Upper lobe of right lung (tissue), 1 donor: Measurements from ENCODE around the gene MXD1. TPM values are rescaled to one million over a fixed set of nuclear protein-coding genes. Genes with fewer than 3 reads are reported as not detected.

Experiments used
- ATAC-seq: fragments of 200-7000 bp; cut with Tn5 transposase; one replicate; pipeline ENCODE4 v1.9.1; 2020; ENCODE audit warnings: mild to moderate bottlenecking, moderate library complexity
- DNase-seq: peaks from one replicate; pipeline ENCODE4 v3.0.0-alpha.2; 2020
- H3K27ac ChIP-seq: fragments of 200-600 bp; one replicate; pipeline ENCODE4 v1.8.0; 2022
- H3K27me3 ChIP-seq: fragments of 200-600 bp; one replicate; pipeline ENCODE4 v1.8.0; 2022; ENCODE audit warnings: mild to moderate bottlenecking
- H3K36me3 ChIP-seq: fragments of 200-600 bp; one replicate; pipeline ENCODE4 v1.8.0; 2022
- H3K4me1 ChIP-seq: fragments of 200-600 bp; one replicate; pipeline ENCODE4 v1.8.0; 2022
- H3K4me3 ChIP-seq: fragments of 200-600 bp; one replicate; pipeline ENCODE4 v1.8.0; 2022; ENCODE audit warnings: mild to moderate bottlenecking
- H3K9me3 ChIP-seq: fragments of 200-600 bp; one replicate; pipeline ENCODE4 v1.8.0; 2022
- CTCF ChIP-seq: fragments of 200-600 bp; IDR thresholded peaks from one replicate; pipeline ENCODE4 v1.8.0; 2022; ENCODE audit warnings: antibody characterized with exemption
- intact Hi-C: fragments of 100-400 bp; cut with DNase I; formaldehyde crosslinking; loops from one replicate; pipeline ENCODE4 v1.11.0; 2022
- total RNA-seq: library from RNA; stranded (reverse); fragmentation: NEBNext Ultra II Directional; extraction: Animal tissue kit (Norgen Biotek cat#: 25700); gene quantifications from one replicate; pipeline ENCODE4 v1.2.1, GENCODE V29; 2021
- donor health status: DM: no; HTN: yes; CAD: no; lungs with severe emphysema.

The MXD1 gene
- total RNA-seq, 1 donor from 2014 or later, result 21.3 TPM

GRCh38 chr2:69943000-69943842, 28.3 kb downstream of the MXD1 start:
- no peaks in the 10 kb centered on the region for H3K27me3 ChIP-seq
- H3K4me3 ChIP-seq, result no peak overlapping the region
- DNase-seq, result no peak
- peaks cover 40% of the 10 kb centered on the region for H3K36me3 ChIP-seq
- H3K9me3 ChIP-seq, result no peaks in the 10 kb centered on the region
- peaks cover 8% of the 10 kb centered on the region for H3K4me1 ChIP-seq
- no peak for TF ChIP-seq CTCF
- H3K27ac ChIP-seq, result no peak overlapping the region
- intact Hi-C loops, result no loop called here
- ATAC-seq, result peak; percentile 37

GRCh38 chr2:69943843-69944525, 29.1 kb downstream of the MXD1 start:
- Histone ChIP-seq H3K27ac (no peak overlapping the region), H3K36me3 (peaks cover 32% of the 10 kb centered on the region), H3K4me3 (no peak overlapping the region), H3K27me3 (peaks cover 2% of the 10 kb centered on the region), H3K9me3 (no peaks in the 10 kb centered on the region), H3K4me1 (peaks cover 8% of the 10 kb centered on the region)
- ATAC-seq (no peak), DNase-seq (no peak)
- intact Hi-C loops, result no loop called here
- no peak for TF ChIP-seq CTCF

GRCh38 chr2:69944756-69945155, 29.8 kb downstream of the MXD1 start:
- intact Hi-C loops, result no loop called here
- DNase-seq (no peak), ATAC-seq (no peak)
- Histone ChIP-seq H3K27ac (no peak overlapping the region), H3K4me1 (peaks cover 8% of the 10 kb centered on the region), H3K27me3 (peaks cover 6% of the 10 kb centered on the region), H3K36me3 (peaks cover 25% of the 10 kb centered on the region), H3K4me3 (no peak overlapping the region), H3K9me3 (no peaks in the 10 kb centered on the region)
- no peak for TF ChIP-seq CTCF

GRCh38 chr2:69945441-69945840, 30.5 kb downstream of the MXD1 start:
- Histone ChIP-seq H3K27me3 (peaks cover 6% of the 10 kb centered on the region), H3K4me3 (no peak overlapping the region), H3K4me1 (peaks cover 8% of the 10 kb centered on the region), H3K27ac (peak overlapping the region; percentile 30), H3K9me3 (no peaks in the 10 kb centered on the region), H3K36me3 (peaks cover 18% of the 10 kb centered on the region)
- ATAC-seq (peak; percentile 83), DNase-seq (peak; percentile 74)
- intact Hi-C loops, result no loop called here
- no peak for TF ChIP-seq CTCF

GRCh38 chr2:69945941-69946340, 31.0 kb downstream of the MXD1 start:
- ATAC-seq (no peak), DNase-seq (no peak)
- no peak overlapping the region for H3K4me3 ChIP-seq
- no peaks in the 10 kb centered on the region for H3K9me3 ChIP-seq
- H3K36me3 ChIP-seq, result peaks cover 13% of the 10 kb centered on the region
- TF ChIP-seq CTCF, result no peak
- H3K27me3 ChIP-seq, result peaks cover 6% of the 10 kb centered on the region
- intact Hi-C loops, result no loop called here
- peak overlapping the region; percentile 30 for H3K27ac ChIP-seq
- H3K4me1 ChIP-seq, result peaks cover 8% of the 10 kb centered on the region
